HepG2 (cell line): Measurements from ENCODE around the gene NSL1. TPM values are rescaled to one million over a fixed set of nuclear protein-coding genes. Genes with fewer than 3 reads are reported as not detected.

Experiments used
- ATAC-seq: fragments of 200-7000 bp; cut with Tn5 transposase; 3 replicates; pipeline ENCODE4 v1.9.1; 2020; ENCODE audit warnings: mild to moderate bottlenecking, moderate library complexity
- BruUV-seq: library from RNA; stranded (reverse); fragments of 400-500 nt; replicated peaks from 2 replicates; lab custom pipeline; 2021; lab: Mats Ljungman, UMichigan
- CTCF ChIA-PET: fragments of 300-600 bp; formaldehyde crosslinking; extraction: SDS; loops from one replicate; lab custom pipeline; 2021; ENCODE audit warnings: low total read pairs, inconsistent platforms, low intra/inter-chr PET ratio; lab: Yijun Ruan, JAX
- POLR2A ChIA-PET: fragments of 350-600 bp; sonication (Branson Sonifier 250); formaldehyde crosslinking; loops from one replicate; lab custom pipeline; 2020; ENCODE audit warnings: antibody characterized with exemption, inconsistent platforms; lab: Yijun Ruan, JAX
- DNase-seq: peaks from one replicate; pipeline ENCODE4 v3.0.0-alpha.2; 2015; ENCODE audit warnings: low spot score
- FAIRE-seq: peaks from 3 replicates; lab custom pipeline; 2011; peaks lifted over from hg19 to GRCh38; lab: Jason Lieb, UNC
- H2AFZ ChIP-seq: one replicate; pipeline ENCODE4 v1.6.1; 2011; ENCODE audit warnings: low read length, inconsistent platforms
- H3K27ac ChIP-seq: fragments of 300-600 bp; 3 replicates; pipeline ENCODE4 v1.8.0; 2011; ENCODE audit warnings: mixed run types, mild to moderate bottlenecking, mixed read lengths, low read length, inconsistent platforms; ENCODE audit not compliant: insufficient read depth; ENCODE audit errors: extremely low read length
- H3K27me3 ChIP-seq, 2 experiments: fragments of 200-600 bp in 1 of 2; 2 replicates in 1 of 2; 3 replicates in 1 of 2; pipeline versions ENCODE4 v1.6.0 to v1.8.0; 2011; ENCODE audit warnings: low read length in 2 of 2, mild to moderate bottlenecking in 2 of 2, moderate library complexity in 2 of 2, inconsistent platforms in 1 of 2; ENCODE audit not compliant: insufficient read depth in 2 of 2, control insufficient read depth in 1 of 2
- H3K36me3 ChIP-seq, 2 experiments: fragments of 200-600 bp in 1 of 2; replicated peaks in 1 of 2; 2 replicates in 1 of 2; 3 replicates in 1 of 2; pipeline versions ENCODE4 v1.5.1 to v1.8.0; 2011; ENCODE audit warnings: low read length in 2 of 2, inconsistent platforms in 1 of 2; ENCODE audit not compliant: insufficient read depth in 2 of 2, control insufficient read depth in 1 of 2
- H3K4me1 ChIP-seq: 2 replicates; pipeline ENCODE4 v1.5.1; 2012; ENCODE audit warnings: low read length, inconsistent platforms; ENCODE audit not compliant: insufficient read depth
- H3K4me2 ChIP-seq: 2 replicates; pipeline ENCODE4 v1.6.0; 2011; ENCODE audit warnings: low read depth, low read length, inconsistent platforms
- H3K4me3 ChIP-seq, 3 experiments: fragments of 200-600 bp in 1 of 3; sonication (generic), shearing (Covaris generic) in 1 of 3; replicated peaks in 1 of 3; 2 replicates each; pipeline ENCODE4 v1.5.1; 2011 to 2016; ENCODE audit warnings: low read length in 3 of 3, inconsistent platforms in 2 of 3, low read depth in 2 of 3, mild to moderate bottlenecking in 2 of 3, control low read depth in 1 of 3, mixed read lengths in 1 of 3; ENCODE audit not compliant: insufficient read depth in 1 of 3
- H3K79me2 ChIP-seq: one replicate; pipeline ENCODE4 v1.6.1; 2011; ENCODE audit warnings: low read length, inconsistent platforms; ENCODE audit not compliant: insufficient read depth
- H3K9ac ChIP-seq: 2 replicates; pipeline ENCODE4 v1.6.0; 2011; ENCODE audit warnings: mild to moderate bottlenecking, low read depth, low read length, inconsistent platforms; ENCODE audit not compliant: insufficient read depth
- H3K9me3 ChIP-seq: 2 replicates; pipeline ENCODE4 v1.5.1; 2012; ENCODE audit warnings: mild to moderate bottlenecking, low read length
- H4K20me1 ChIP-seq: 2 replicates; pipeline ENCODE4 v1.6.0; 2011; ENCODE audit warnings: inconsistent platforms, mild to moderate bottlenecking, low read length, moderate library complexity; ENCODE audit not compliant: insufficient read depth
- MAFK ChIP-seq, 2 experiments: IDR thresholded peaks in 1 of 2; conservative IDR thresholded peaks in 1 of 2; 2 replicates each; pipeline ENCODE4 v1.6.1; 2011; ENCODE audit warnings: improper control_type of control experiment in 2 of 2, low read length in 2 of 2
- NFE2 ChIP-seq: sonication (generic); formaldehyde crosslinking; IDR thresholded peaks from 2 replicates; pipeline ENCODE4 v1.4.0; 2020; ENCODE audit warnings: missing genetic modification reagents
- NFE2L2 ChIP-seq: fragments of 150-350 bp; IDR thresholded peaks from 2 replicates; pipeline ENCODE4 v1.6.1; 2014; ENCODE audit warnings: low read length
- POLR2AphosphoS2 ChIP-seq: IDR thresholded peaks from 2 replicates; pipeline ENCODE4 v1.6.1; 2011; ENCODE audit warnings: low read depth, low read length, improper control_type of control experiment
- ZNF7 ChIP-seq: IDR thresholded peaks from 2 replicates; pipeline ENCODE4 v1.6.1; 2016; ENCODE audit warnings: missing biosample characterization, missing genetic modification reagents
- WGBS: methylation state at CpG from one replicate; pipeline ENCODE4 v1.1.6; 2017; ENCODE audit warnings: low lambda C conversion rate; 5-methylcytosine and 5-hydroxymethylcytosine counted together
- in situ Hi-C: cut with HindIII; loops from 2 replicates; pipeline ENCODE4 v1.10.0; 2017; ENCODE audit warnings: low pct_unique_long_range_greater_than_20kb; ENCODE audit not compliant: extremely low pct_ligation_motif_present
- intact Hi-C: fragments of 100-400 bp; cut with micrococcal nuclease; formaldehyde crosslinking; loops from one replicate; pipeline ENCODE4 v1.10.0; 2022; ENCODE audit not compliant: unreplicated experiment
- polyA plus RNA-seq, 8 experiments: library from polyadenylated mRNA; depleted of rRNA in 3 of 8; stranded (reverse) in 7 of 8; unstranded in 1 of 8; fragments of >200 nt; fragmentation: Illumina TruSeq in 4 of 8; extraction: Trizol in 4 of 8; gene quantifications; 2 replicates each; pipeline versions ENCODE4 v1.2.1 to v1.2.3, GENCODE V29; 2011 to 2016; ENCODE audit warnings: low read depth in 4 of 8, missing spikeins in 1 of 8, mixed read lengths in 1 of 8; ENCODE audit not compliant: insufficient read depth in 1 of 8
- total RNA-seq, 5 experiments: library from RNA; depleted of rRNA; stranded (reverse); fragments of >200 nt; fragmentation: Illumina TruSeq; extraction: Trizol; gene quantifications; 2 replicates each; pipeline ENCODE4 v1.2.3, GENCODE V29; 2016; ENCODE audit warnings: low read depth in 1 of 5
- TF ChIP-seq, protein P1 (sequence below), 2 experiments: fragments of 450-650 bp in 1 of 2; sonication (generic) in 1 of 2; formaldehyde crosslinking; IDR thresholded peaks; 2 replicates each; pipeline versions ENCODE4 v1.5.0 to v1.8.0; 2020 to 2022; ENCODE audit warnings: mild to moderate bottlenecking in 1 of 2, missing genetic modification reagents in 1 of 2
- TF ChIP-seq, protein P2 (sequence below): sonication (generic); formaldehyde crosslinking; IDR thresholded peaks from 2 replicates; pipeline ENCODE4 v1.4.0; 2020; ENCODE audit warnings: missing genetic modification reagents, mild to moderate bottlenecking, borderline replicate concordance

Gene NSL1
- total and polyA plus RNA-seq, 2 of the 13 experiments (the other 11 are each of a cell fraction or from before 2014, with no cell fraction given), result 34.5 to 77.4 TPM

DNA sequence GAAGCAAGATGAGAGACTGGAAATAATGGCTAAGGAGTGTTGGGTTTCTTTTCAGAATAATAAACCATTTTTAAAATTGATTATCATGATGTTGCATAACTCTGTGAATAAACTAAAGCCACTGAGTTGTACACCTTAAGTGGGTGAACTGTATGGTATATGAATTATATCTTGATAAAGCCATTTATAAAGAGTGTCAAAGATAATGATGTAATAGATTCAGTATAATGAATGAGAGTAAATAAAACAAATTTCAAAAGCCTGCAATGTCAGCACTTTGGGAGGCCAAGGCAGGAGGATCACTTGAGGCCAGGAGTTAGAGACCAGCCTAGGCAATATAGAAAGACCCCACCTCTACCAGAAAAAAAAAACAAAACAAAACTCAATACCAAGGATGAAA is 16.3 kb downstream of the NSL1 start (continued):
- TF ChIP-seq POLR2AphosphoS2, result no peak

DNA sequence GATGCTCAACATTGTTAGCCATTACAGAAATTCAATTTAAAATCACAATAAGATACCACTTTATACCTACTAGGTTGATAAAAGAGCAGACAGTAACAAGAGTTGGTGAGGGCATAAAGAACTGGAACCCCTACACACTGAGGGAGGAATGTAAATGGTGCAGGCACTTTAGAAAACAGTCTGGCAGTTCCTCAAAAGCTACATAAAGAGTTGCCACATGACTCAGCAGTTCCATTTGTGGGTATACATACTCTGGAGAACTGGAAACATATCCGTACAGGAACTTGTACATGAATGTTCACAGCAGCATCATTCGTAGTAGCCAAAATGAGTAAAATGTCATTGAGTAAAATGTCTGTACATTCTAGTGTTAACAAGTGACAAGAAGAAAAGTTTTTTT is 17.0 kb downstream of the NSL1 start:
- H3K27me3 ChIP-seq, result no peaks in the 10 kb centered on the region
- peaks cover 4 to 18% of the 10 kb centered on the region in 2 experiments for H3K36me3 ChIP-seq
- H3K4me1 ChIP-seq, result no peaks in the 10 kb centered on the region
- H3K4me2 ChIP-seq, result no peak overlapping the region
- intact Hi-C loops, result no loop called here
- no peaks in the 10 kb centered on the region for H4K20me1 ChIP-seq
- no peak overlapping the region for H2AFZ ChIP-seq
- H3K9ac ChIP-seq, result no peak overlapping the region
- POLR2A ChIA-PET, result no interaction called here
- DNase-seq (no peak), FAIRE-seq (no peak), ATAC-seq (no peak)
- no peak overlapping the region for H3K27ac ChIP-seq
- CTCF ChIA-PET, result no interaction called here
- in situ Hi-C loops, result no loop called here
- BruUV-seq, result no TSS peak
- H3K79me2 ChIP-seq, result peaks cover 21% of the 10 kb centered on the region
- no peak overlapping the region for H3K4me3 ChIP-seq
- H3K9me3 ChIP-seq, result peaks cover 11% of the 10 kb centered on the region; the same call in 1 of the 2 replicates
- 93% methylated on average over 2 of the region's 2 CpGs for WGBS
- TF ChIP-seq NFE2 (CRISPR knock-in tag) (peak; percentile 65; the same call in 1 of the 2 replicates), ZNF7 (CRISPR knock-in tag) (peak; percentile 55; the same call in 1 of the 2 replicates), MAFK (conservative IDR thresholded peaks at IDR 0.05 in 1 of 2, IDR thresholded peaks at IDR 0.05 in 1 of 2; ENCODE audit: low read length in 2 of 2) (peak; percentile 30 to 31; a peak in 2 of 4 replicates), NFE2L2 (peak; percentile 69; the same call in 1 of the 2 replicates)
- TF ChIP-seq, protein P1, sequence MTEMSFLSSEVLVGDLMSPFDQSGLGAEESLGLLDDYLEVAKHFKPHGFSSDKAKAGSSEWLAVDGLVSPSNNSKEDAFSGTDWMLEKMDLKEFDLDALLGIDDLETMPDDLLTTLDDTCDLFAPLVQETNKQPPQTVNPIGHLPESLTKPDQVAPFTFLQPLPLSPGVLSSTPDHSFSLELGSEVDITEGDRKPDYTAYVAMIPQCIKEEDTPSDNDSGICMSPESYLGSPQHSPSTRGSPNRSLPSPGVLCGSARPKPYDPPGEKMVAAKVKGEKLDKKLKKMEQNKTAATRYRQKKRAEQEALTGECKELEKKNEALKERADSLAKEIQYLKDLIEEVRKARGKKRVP (CRISPR knock-in tag; IDR thresholded peaks at IDR 0.05), result 0 out of 4 replicates have a peak, but pooled peaks of 1 of the 2 experiments have one; percentile 8
- TF ChIP-seq, protein P2, sequence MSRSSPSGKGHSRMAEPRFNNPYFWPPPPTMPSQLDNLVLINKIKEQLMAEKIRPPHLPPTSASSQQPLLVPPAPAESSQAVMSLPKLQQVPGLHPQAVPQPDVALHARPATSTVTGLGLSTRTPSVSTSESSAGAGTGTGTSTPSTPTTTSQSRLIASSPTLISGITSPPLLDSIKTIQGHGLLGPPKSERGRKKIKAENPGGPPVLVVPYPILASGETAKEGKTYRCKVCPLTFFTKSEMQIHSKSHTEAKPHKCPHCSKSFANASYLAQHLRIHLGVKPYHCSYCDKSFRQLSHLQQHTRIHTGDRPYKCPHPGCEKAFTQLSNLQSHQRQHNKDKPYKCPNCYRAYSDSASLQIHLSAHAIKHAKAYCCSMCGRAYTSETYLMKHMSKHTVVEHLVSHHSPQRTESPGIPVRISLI, result no peak
